IMR-90 (cell line): ENCODE data around the gene GMEB2. TPM values are rescaled to one million over a fixed set of nuclear protein-coding genes. Genes with fewer than 3 reads are reported as not detected.
A peak's percentile ranks its signal among the peaks of the same experiment; 100 is the strongest.

Experiments used
- ATAC-seq: fragments of 200-7000 bp; cut with Tn5 transposase; 2 replicates; pipeline ENCODE4 v1.9.1; 2020; ENCODE audit warnings: low read depth, mild to moderate bottlenecking, moderate library complexity
- BruUV-seq: library from RNA; stranded (reverse); fragments of 400-500 nt; replicated peaks from 2 replicates; lab custom pipeline; 2021; lab: Mats Ljungman, UMichigan
- CTCF ChIA-PET: fragments of 300-600 bp; formaldehyde crosslinking; extraction: SDS; loops from one replicate; lab custom pipeline; 2021; ENCODE audit warnings: antibody characterized with exemption; lab: Yijun Ruan, JAX
- POLR2A ChIA-PET: fragments of 300-600 bp; sonication (Branson Sonifier 250); formaldehyde crosslinking; loops from one replicate; lab custom pipeline; 2022; ENCODE audit warnings: antibody characterized with exemption; ENCODE audit not compliant: unreplicated experiment; lab: Charles Lee
- DNase-seq: peaks from one replicate; pipeline ENCODE4 v3.0.0; 2013
- H2AFZ ChIP-seq: replicated peaks from 2 replicates; pipeline ENCODE3; 2013; ENCODE audit warnings: low read length, mild to moderate bottlenecking; ENCODE audit not compliant: poor library complexity
- H2AK5ac ChIP-seq: 2 replicates; pipeline ENCODE4 v1.6.1; 2013; ENCODE audit warnings: low read depth, low read length, inconsistent platforms
- H2AK9ac ChIP-seq: replicated peaks from 2 replicates; pipeline ENCODE3; 2013; ENCODE audit warnings: mild to moderate bottlenecking, low read depth, low read length, moderate library complexity; ENCODE audit not compliant: poor library complexity
- H2BK120ac ChIP-seq: 2 replicates; pipeline ENCODE4 v1.6.1; 2013; ENCODE audit warnings: low read depth, low read length, inconsistent platforms
- H2BK15ac ChIP-seq: 3 replicates; pipeline ENCODE4 v1.6.1; 2013; ENCODE audit warnings: low read depth, low read length, inconsistent platforms
- H2BK20ac ChIP-seq: 2 replicates; pipeline ENCODE4 v1.6.1; 2013; ENCODE audit warnings: low read depth, mild to moderate bottlenecking, inconsistent platforms, low read length, moderate library complexity
- H2BK5ac ChIP-seq: 2 replicates; pipeline ENCODE4 v1.6.1; 2013; ENCODE audit warnings: mild to moderate bottlenecking, low read depth, low read length, inconsistent platforms; ENCODE audit not compliant: poor library complexity, severe bottlenecking
- H3K14ac ChIP-seq: replicated peaks from 2 replicates; pipeline ENCODE4 v1.6.1; 2013; ENCODE audit warnings: low read depth, low read length, inconsistent platforms
- H3K18ac ChIP-seq: 2 replicates; pipeline ENCODE4 v1.6.1; 2013; ENCODE audit warnings: low read depth, low read length, control low read depth
- H3K23ac ChIP-seq: 2 replicates; pipeline ENCODE4 v1.6.1; 2013; ENCODE audit warnings: low read depth, low read length, inconsistent platforms
- H3K27ac ChIP-seq: 2 replicates; pipeline ENCODE4 v1.5.1; 2013; ENCODE audit warnings: mild to moderate bottlenecking, control low read depth, low read length; ENCODE audit not compliant: insufficient read depth
- H3K27me3 ChIP-seq: 2 replicates; pipeline ENCODE4 v1.6.1; 2013; ENCODE audit warnings: low read length; ENCODE audit not compliant: control insufficient read depth, insufficient read depth
- H3K36me3 ChIP-seq: 2 replicates; pipeline ENCODE4 v1.6.1; 2013; ENCODE audit warnings: low read length, mixed read lengths; ENCODE audit not compliant: control insufficient read depth, insufficient read depth
- H3K4ac ChIP-seq: 2 replicates; pipeline ENCODE4 v1.6.1; 2013; ENCODE audit warnings: low read depth, low read length, inconsistent platforms
- H3K4me1 ChIP-seq: 2 replicates; pipeline ENCODE4 v1.6.1; 2013; ENCODE audit warnings: low read length, mixed read lengths; ENCODE audit not compliant: control insufficient read depth, insufficient read depth
- H3K4me2 ChIP-seq: 2 replicates; pipeline ENCODE4 v1.6.1; 2013; ENCODE audit warnings: low read depth, mild to moderate bottlenecking, control low read depth, low read length, moderate library complexity
- H3K4me3 ChIP-seq: 2 replicates; pipeline ENCODE4 v1.5.1; 2013; ENCODE audit warnings: low read depth, mild to moderate bottlenecking, control low read depth, low read length, moderate library complexity; ENCODE audit not compliant: insufficient read depth
- H3K56ac ChIP-seq: 2 replicates; pipeline ENCODE4 v1.6.1; 2013; ENCODE audit warnings: low read length, inconsistent platforms; ENCODE audit not compliant: insufficient read depth; ENCODE audit errors: extremely low read depth
- H3K79me1 ChIP-seq, 2 experiments: 2 replicates each; pipeline ENCODE4 v1.6.1; 2013; ENCODE audit warnings: low read length in 2 of 2, inconsistent platforms in 1 of 2, low read depth in 1 of 2
- H3K9ac ChIP-seq: 2 replicates; pipeline ENCODE4 v1.6.1; 2013; ENCODE audit warnings: low read depth, low read length, control low read depth
- H3K9me1 ChIP-seq: 2 replicates; pipeline ENCODE4 v1.6.1; 2013; ENCODE audit warnings: low read length, inconsistent platforms; ENCODE audit not compliant: insufficient read depth
- H3K9me3 ChIP-seq: 2 replicates; pipeline ENCODE4 v1.6.1; 2013; ENCODE audit warnings: low read length; ENCODE audit not compliant: control insufficient read depth, insufficient read depth
- H4K20me1 ChIP-seq: 2 replicates; pipeline ENCODE4 v1.6.1; 2013; ENCODE audit warnings: low read length, inconsistent platforms; ENCODE audit not compliant: insufficient read depth
- H4K5ac ChIP-seq: 2 replicates; pipeline ENCODE4 v1.6.1; 2013; ENCODE audit warnings: mild to moderate bottlenecking, low read depth, low read length, control low read depth
- H4K8ac ChIP-seq, 2 experiments: 2 replicates each; pipeline ENCODE4 v1.6.1; 2013; ENCODE audit warnings: low read depth in 2 of 2, low read length in 2 of 2, control low read depth in 1 of 2, inconsistent platforms in 1 of 2
- H4K91ac ChIP-seq: 2 replicates; pipeline ENCODE4 v1.6.1; 2013; ENCODE audit warnings: low read depth, low read length, inconsistent platforms; ENCODE audit not compliant: insufficient read depth
- BHLHE40 ChIP-seq: fragments of 150-350 bp; IDR thresholded peaks from 2 replicates; pipeline ENCODE4 v1.6.1; 2016; ENCODE audit warnings: mild to moderate bottlenecking, low read depth, low read length
- CEBPB ChIP-seq: IDR thresholded peaks from 2 replicates; pipeline ENCODE4 v1.6.1; 2012; ENCODE audit warnings: low read depth, low read length, improper control_type of control experiment
- CHD1 ChIP-seq: IDR thresholded peaks from 2 replicates; pipeline ENCODE4 v1.6.1; 2012; ENCODE audit warnings: low read depth, low read length, improper control_type of control experiment
- CTCF ChIP-seq: conservative IDR thresholded peaks from 2 replicates; pipeline ENCODE4 v1.5.1; 2012; ENCODE audit warnings: mild to moderate bottlenecking, low read depth, low read length, improper control_type of control experiment
- ELK1 ChIP-seq: fragments of 150-350 bp; IDR thresholded peaks from 2 replicates; pipeline ENCODE4 v1.6.1; 2016; ENCODE audit warnings: low read depth, mild to moderate bottlenecking, low read length, moderate library complexity, borderline replicate concordance
- FOS ChIP-seq: fragments of 150-350 bp; IDR thresholded peaks from 2 replicates; pipeline ENCODE4 v1.6.1; 2016; ENCODE audit warnings: low read depth, low read length
- MAFK ChIP-seq: IDR thresholded peaks from 2 replicates; pipeline ENCODE4 v1.6.1; 2012; ENCODE audit warnings: low read depth, low read length, improper control_type of control experiment
- MAZ ChIP-seq: IDR thresholded peaks from 2 replicates; pipeline ENCODE4 v1.6.1; 2012; ENCODE audit warnings: low read depth, mild to moderate bottlenecking, low read length, improper control_type of control experiment, moderate library complexity, borderline replicate concordance
- NFE2L2 ChIP-seq: fragments of 150-350 bp; IDR thresholded peaks from 2 replicates; pipeline ENCODE4 v1.6.1; 2016; ENCODE audit warnings: low read depth, mild to moderate bottlenecking, low read length
- POLR2A ChIP-seq: IDR thresholded peaks from 2 replicates; pipeline ENCODE4 v1.6.1; 2012; ENCODE audit warnings: mild to moderate bottlenecking, low read depth, low read length
- RAD21 ChIP-seq: IDR thresholded peaks from 2 replicates; pipeline ENCODE4 v1.6.1; 2012; ENCODE audit warnings: low read length, improper control_type of control experiment
- RCOR1 ChIP-seq: IDR thresholded peaks from 2 replicates; pipeline ENCODE4 v1.6.1; 2012; ENCODE audit warnings: mild to moderate bottlenecking, low read length, improper control_type of control experiment; ENCODE audit not compliant: insufficient replicate concordance
- RFX5 ChIP-seq: IDR thresholded peaks from 2 replicates; pipeline ENCODE4 v1.8.0; 2012; ENCODE audit warnings: low read depth, mild to moderate bottlenecking, low read length, moderate library complexity
- SMC3 ChIP-seq: fragments of 150-350 bp; IDR thresholded peaks from 2 replicates; pipeline ENCODE4 v1.6.1; 2016; ENCODE audit warnings: low read depth, mild to moderate bottlenecking, antibody characterized with exemption, low read length, moderate library complexity
- USF2 ChIP-seq: fragments of 150-350 bp; IDR thresholded peaks from 2 replicates; pipeline ENCODE4 v1.6.1; 2017; ENCODE audit warnings: mild to moderate bottlenecking, antibody characterized with exemption, low read length, low read depth
- WGBS, 2 experiments: methylation state at CpG; one replicate each; pipeline versions ENCODE4 v1.1.5 to v1.1.7; 2013; ENCODE audit warnings: missing lambda C conversion rate in 2 of 2; ENCODE audit not compliant: insufficient read length in 1 of 2; ENCODE audit errors: extremely low coverage in 2 of 2; 5-methylcytosine and 5-hydroxymethylcytosine counted together
- dilution Hi-C: fragments of 300-500 bp; cut with HindIII; formaldehyde crosslinking; loops from one replicate; pipeline ENCODE4 v1.14.3; 2018; ENCODE audit warnings: low sequenced_read_pairs; ENCODE audit not compliant: unreplicated experiment
- in situ Hi-C: fragments of 300-500 bp; cut with MboI; formaldehyde crosslinking; loops from 3 replicates; pipeline ENCODE4 v1.14.3; 2019; ENCODE audit warnings: low sequenced_read_pairs, inconsistent platforms, mixed read lengths
- intact Hi-C: fragments of 100-400 bp; cut with micrococcal nuclease; formaldehyde crosslinking; loops from 2 replicates; pipeline ENCODE4 v1.10.0; 2022
- polyA plus RNA-seq, 3 experiments: library from polyadenylated mRNA; depleted of rRNA; stranded (reverse); fragments of >200 nt; gene quantifications; 2 replicates each; pipeline ENCODE4 v1.2.3, GENCODE V29; 2012; ENCODE audit warnings: low replicate concordance in 1 of 3
- total RNA-seq: library from RNA; depleted of rRNA; stranded (reverse); fragments of >200 nt; gene quantifications from 2 replicates; pipeline ENCODE4 v1.2.3, GENCODE V29; 2012

Gene GMEB2
- total and polyA plus RNA-seq, 2 of the 4 experiments (the other 2 are of a cell fraction), result 5.0 to 10.0 TPM

GRCh38 chr20:63597651-63598478 lies 29.0 kb downstream of the GMEB2 start:
- H3K56ac ChIP-seq, result no peak overlapping the region
- no peaks in the 10 kb centered on the region for H3K9me3 ChIP-seq
- H2AK5ac ChIP-seq, result no peak overlapping the region
- peak overlapping the region; percentile 35 for H2AK9ac ChIP-seq
- H4K8ac ChIP-seq, result no peak overlapping the region
- dilution Hi-C loops (no loop called here), in situ Hi-C loops (no loop called here), intact Hi-C loops (no loop called here)
- ATAC-seq, result no peak
- no peak overlapping the region for H4K91ac ChIP-seq
- H3K18ac ChIP-seq, result no peak overlapping the region
- DNase-seq, result no peak
- no peaks in the 10 kb centered on the region for H3K27me3 ChIP-seq
- no peak overlapping the region for H3K27ac ChIP-seq
- H2AFZ ChIP-seq, result no peak overlapping the region
- H3K4me3 ChIP-seq, result no peak overlapping the region
- no peak overlapping the region for H2BK5ac ChIP-seq
- no peak overlapping the region for H2BK15ac ChIP-seq
- H3K4me1 ChIP-seq, result peaks cover 7% of the 10 kb centered on the region
- H3K9me1 ChIP-seq, result peaks cover 4% of the 10 kb centered on the region; the same call in 1 of the 2 replicates
- no peak overlapping the region for H3K9ac ChIP-seq
- H3K23ac ChIP-seq, result no peak overlapping the region
- no peak overlapping the region for H3K4ac ChIP-seq
- H3K14ac ChIP-seq, result no peak overlapping the region
- H3K79me1 ChIP-seq, result peaks cover 10 to 23% of the 10 kb centered on the region in 2 experiments; a peak in 3 of 4 replicates
- POLR2A ChIA-PET, result no interaction called here
- BruUV-seq, result no TSS peak
- WGBS, 2 experiments, result 87% methylated on average over 7 of the region's 23 CpGs; no CpG with 5 or more reads in 1 of the 2 experiments
- H2BK20ac ChIP-seq, result no peak overlapping the region
- CTCF ChIA-PET, result interaction anchor here (0.7 kb wide), 1 partner anchor 674 kb away, joined by 4 read pairs; no protein-coding TSS in a partner anchor
- peaks cover 44% of the 10 kb centered on the region for H3K36me3 ChIP-seq
- H3K4me2 ChIP-seq, result no peak overlapping the region
- H2BK120ac ChIP-seq, result no peak overlapping the region
- H4K20me1 ChIP-seq, result peaks cover 2% of the 10 kb centered on the region; the same call in 1 of the 2 replicates
- no peak overlapping the region for H4K5ac ChIP-seq
- TF ChIP-seq CTCF (no peak), RAD21 (no peak), MAZ (no peak), BHLHE40 (no peak), FOS (no peak), NFE2L2 (no peak), RCOR1 (no peak), CEBPB (no peak), CHD1 (no peak), POLR2A (no peak), RFX5 (no peak), MAFK (no peak), ELK1 (no peak), SMC3 (no peak), USF2 (no peak)
